ENCODE measurements around the gene NUFIP1.
A peak's percentile ranks its signal among the peaks of the same experiment; 100 is the strongest.
"Not testable (repeated sequence)": the region's sequence is repeated elsewhere in the genome, so short reads cannot be mapped to it uniquely, and the experiment has no call there.

Gene NUFIP1

GRCh38 chr13:44919104-44919804 lies 70.0 kb downstream of the NUFIP1 start:
- no peak for DNase-seq

GRCh38 chr13:44918326-44919103 lies 70.8 kb downstream of the NUFIP1 start:
- peak; percentile 90 for DNase-seq

- peak; percentile 100 for DNase-seq
These were observed 71.5 kb downstream of the NUFIP1 start for GRCh38 chr13:44917589-44918325.

- no peak for DNase-seq
These were observed 76.8 kb downstream of the NUFIP1 start for GRCh38 chr13:44912278-44913016.

- DNase-seq = no peak
These were observed 80.6 kb downstream of the NUFIP1 start for GRCh38 chr13:44908712-44909111.

- no peak for DNase-seq
These were observed 81.0 kb downstream of the NUFIP1 start for GRCh38 chr13:44908266-44908665.

- DNase-seq = no peak
These were observed 82.6 kb downstream of the NUFIP1 start for GRCh38 chr13:44906713-44907112.

GRCh38 chr13:44906230-44906629 lies 83.0 kb downstream of the NUFIP1 start:
- DNase-seq = no peak

GRCh38 chr13:44905556-44905955 lies 83.7 kb downstream of the NUFIP1 start:
- no peak for DNase-seq

- no peak for DNase-seq
These were observed 84.3 kb downstream of the NUFIP1 start for GRCh38 chr13:44904967-44905366.

- DNase-seq = no peak
These were observed 85.7 kb downstream of the NUFIP1 start for GRCh38 chr13:44903574-44903985.

- no peak for DNase-seq
These were observed 86.5 kb downstream of the NUFIP1 start for GRCh38 chr13:44902738-44903137.

GRCh38 chr13:44899967-44900366 lies 89.3 kb downstream of the NUFIP1 start:
- no peak for DNase-seq

GRCh38 chr13:44898308-44898707 lies 91.0 kb downstream of the NUFIP1 start:
- DNase-seq = not testable (repeated sequence)

- DNase-seq = no peak
These were observed 93.3 kb downstream of the NUFIP1 start for GRCh38 chr13:44895953-44896335.

- no peak for DNase-seq
These were observed 93.9 kb downstream of the NUFIP1 start for GRCh38 chr13:44895264-44895952.

- DNase-seq = no peak
These were observed 95.1 kb downstream of the NUFIP1 start for GRCh38 chr13:44894001-44894770.

Data from activated CD8-positive, alpha-beta memory T cell treated with anti-CD3 and anti-CD28 coated beads, Interleukin-2, amount 50 U/mL, for 48 hours (primary cell).